HG02938 (cell line): ENCODE data around the gene ENKD1.
A peak's percentile ranks its signal among the peaks of the same experiment; 100 is the strongest.
"Not testable (repeated sequence)": the region's sequence is repeated elsewhere in the genome, so short reads cannot be mapped to it uniquely, and the experiment has no call there.

Experiments
- ATAC-seq: cut with Tn5 transposase; IDR thresholded peaks from one replicate; pipeline ENCODE4 v1.9.1; 2021; ENCODE audit warnings: mild to moderate bottlenecking, moderate library complexity; ENCODE audit not compliant: unreplicated experiment

The ENKD1 gene, protein sequence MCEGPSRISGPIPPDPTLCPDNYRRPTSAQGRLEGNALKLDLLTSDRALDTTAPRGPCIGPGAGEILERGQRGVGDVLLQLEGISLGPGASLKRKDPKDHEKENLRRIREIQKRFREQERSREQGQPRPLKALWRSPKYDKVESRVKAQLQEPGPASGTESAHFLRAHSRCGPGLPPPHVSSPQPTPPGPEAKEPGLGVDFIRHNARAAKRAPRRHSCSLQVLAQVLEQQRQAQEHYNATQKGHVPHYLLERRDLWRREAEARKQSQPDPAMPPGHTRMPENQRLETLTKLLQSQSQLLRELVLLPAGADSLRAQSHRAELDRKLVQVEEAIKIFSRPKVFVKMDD

DNA sequence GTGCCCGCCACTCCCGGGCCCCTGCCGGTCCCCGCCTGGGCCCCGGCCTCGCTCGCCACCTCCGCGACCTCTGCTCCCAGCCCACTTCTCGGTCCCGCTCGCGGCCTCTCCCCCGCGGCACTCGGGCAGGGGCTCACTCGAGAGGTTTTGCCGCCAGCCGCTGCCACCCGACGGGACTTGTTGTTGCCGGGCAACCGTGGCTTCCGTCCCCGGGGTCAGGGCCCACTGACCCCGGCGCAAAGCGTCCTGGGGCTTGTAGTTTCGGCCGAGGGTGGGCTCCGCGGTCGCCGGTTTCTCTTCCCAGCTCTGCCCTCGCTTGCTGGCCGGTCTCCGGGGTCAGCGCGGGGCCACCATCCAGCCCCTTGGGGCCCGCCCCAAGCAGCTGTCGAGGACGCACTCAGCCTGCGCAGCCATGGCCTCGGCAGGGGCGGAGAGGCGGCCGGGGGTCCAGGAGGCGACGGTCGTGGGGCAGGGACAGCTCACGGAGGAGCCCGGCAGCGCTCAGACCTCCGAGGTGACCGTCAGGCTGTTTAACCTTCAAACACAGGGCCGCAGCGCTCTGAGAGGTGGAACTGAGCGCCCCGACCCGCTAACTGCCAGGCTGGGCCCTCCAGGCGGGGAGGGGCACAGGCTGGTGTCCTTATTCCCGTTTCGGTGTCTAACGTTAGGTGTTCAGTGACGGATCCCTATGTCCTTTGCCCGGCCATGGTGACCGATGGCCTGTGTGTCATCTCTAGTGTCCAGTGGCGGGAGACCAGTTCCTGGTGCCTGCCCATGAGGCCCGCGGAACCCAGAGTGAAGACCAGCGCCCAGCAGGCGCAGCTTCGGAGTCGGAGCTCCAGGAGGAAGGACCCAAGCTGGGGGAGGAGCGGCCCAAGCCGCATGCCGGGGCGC lies at the start of gene ENKD1, which contains the start of gene C16orf86:
Gene ENKD1 (minus strand): TSS at position 192 of the 894 bp plus-strand sequence. CDS start 308 bp downstream, outside the sequence.
Gene C16orf86 (plus strand): TSS at position 256 of the 894 bp plus-strand sequence. CDS start 157 bp downstream, at position 413.
- ATAC-seq, result peak; percentile 49

DNA sequence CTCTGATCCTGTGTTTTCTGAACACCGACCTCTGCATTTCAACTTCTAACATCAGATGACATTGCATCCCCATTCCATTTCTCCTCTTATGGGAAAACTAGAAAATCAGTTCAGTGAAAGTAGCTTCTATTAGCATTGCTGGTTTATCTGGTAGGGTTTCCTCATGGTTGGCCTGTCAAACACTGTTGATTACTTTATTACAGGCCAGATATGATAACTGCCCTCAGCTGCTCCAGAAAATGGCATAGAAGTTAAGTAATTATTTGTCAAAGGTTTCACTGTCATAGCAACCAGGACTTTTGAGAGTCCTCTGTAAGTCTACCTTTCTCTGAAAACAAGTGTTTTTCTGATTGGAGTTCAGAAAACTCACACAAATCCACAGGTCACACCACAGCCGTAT lies 49.5 kb upstream of the ENKD1 start:
- ATAC-seq, result no peak

DNA sequence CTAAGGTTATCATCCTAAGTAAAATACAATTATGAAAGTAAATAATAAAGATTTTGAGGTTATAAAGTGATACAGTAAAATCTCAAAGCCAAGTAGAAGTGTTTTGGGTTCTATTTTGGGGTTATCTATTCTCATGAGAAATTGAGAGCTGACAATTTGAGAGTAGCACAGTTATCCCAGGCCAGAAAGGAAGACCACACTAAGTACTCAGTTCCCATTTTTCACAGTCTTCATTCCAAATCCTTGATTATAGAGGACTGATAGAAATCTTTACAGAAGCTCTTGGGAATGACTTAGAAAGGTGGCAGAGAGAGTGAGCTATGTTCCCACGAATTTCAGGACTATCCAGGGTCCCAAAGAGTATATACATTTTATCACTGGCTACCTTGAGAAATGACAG lies 48.0 kb upstream of the ENKD1 start:
- ATAC-seq, result no peak

DNA sequence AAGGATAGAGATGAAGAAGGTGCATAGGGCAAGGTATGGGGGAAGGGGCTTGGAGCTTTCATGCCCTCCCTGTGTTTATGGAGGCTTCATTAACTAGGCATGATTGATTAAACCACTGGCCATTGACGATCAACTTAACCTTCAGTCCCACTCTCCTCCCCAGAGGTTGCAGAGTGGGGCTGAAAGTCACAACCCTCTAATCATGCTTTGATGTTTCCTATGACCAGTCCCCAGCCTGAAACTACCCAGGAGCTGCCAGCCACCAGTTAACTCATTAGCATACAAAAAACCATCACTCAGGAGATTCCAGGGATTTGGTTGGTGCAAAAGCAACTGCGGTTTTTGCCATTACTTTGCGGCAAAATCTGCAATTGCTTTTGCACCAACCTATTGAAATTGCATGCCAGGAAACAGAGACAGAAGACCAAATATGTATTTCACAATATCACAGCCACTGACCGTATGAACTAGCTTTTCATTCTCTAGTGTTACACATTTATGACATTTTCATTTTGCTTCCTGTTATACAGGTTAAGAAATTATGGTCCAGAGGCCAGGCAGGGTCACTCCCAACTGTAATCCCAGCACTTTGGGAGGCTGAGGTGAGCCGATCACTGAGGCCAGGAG lies 47.2 kb upstream of the ENKD1 start:
- ATAC-seq, result no peak

DNA sequence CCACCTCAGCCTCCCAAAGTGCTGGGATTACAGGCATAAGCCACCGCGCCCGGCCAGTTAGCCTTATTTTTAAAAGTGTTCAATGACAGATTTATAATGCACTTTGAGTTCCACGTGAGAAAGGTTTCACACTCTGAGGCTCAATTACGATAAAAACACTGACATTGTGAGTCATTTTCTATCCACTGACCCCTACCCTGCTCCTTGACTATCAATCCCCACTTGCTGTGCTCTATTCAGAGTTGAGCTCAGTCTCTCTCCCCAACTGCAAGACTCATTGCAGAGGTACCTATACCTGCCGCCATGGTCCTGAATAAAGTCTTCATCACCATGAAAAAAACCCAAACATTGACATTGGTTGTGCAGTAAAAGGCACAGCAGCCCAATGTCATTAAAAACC lies 44.1 kb upstream of the ENKD1 start:
- no peak for ATAC-seq

DNA sequence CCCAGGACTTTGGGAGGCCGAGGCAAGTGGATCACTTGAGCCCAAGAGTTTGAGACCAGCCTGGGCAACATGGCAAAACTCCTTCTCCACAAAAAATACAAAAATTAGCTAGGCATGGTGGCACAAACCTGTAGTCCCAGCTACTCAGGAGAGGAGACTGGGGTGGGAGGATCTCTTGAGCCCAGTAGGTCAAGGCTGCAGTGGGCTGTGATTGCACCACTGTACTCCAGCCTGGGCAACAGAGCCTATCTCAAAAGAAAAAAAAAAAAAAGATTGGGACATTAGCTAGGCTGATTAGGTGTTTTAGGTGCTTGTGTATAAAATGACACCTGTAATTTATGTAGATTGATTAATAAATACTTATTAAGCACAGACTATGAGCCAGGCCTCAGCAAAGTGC lies 42.5 kb upstream of the ENKD1 start:
- no peak for ATAC-seq

DNA sequence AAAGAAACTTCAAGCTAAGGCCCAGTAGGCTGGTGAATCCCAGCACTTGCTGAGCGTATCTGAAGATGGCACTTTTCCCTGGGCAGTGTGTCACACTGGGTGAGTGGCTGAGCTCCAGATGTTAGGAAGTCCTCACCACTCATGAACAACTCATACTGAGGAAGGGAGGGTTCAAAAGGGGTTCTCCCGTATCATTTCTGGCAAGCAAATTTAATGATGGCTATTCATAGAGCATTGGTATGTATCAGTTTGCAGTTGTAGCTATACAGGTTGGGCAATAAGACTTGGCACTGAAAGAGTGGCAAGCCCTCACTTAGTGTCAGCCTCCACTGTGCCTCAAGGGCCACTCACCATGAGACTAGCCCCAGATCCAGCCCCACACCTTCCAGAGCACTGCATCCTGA lies 41.8 kb upstream of the ENKD1 start:
- ATAC-seq, result no peak

DNA sequence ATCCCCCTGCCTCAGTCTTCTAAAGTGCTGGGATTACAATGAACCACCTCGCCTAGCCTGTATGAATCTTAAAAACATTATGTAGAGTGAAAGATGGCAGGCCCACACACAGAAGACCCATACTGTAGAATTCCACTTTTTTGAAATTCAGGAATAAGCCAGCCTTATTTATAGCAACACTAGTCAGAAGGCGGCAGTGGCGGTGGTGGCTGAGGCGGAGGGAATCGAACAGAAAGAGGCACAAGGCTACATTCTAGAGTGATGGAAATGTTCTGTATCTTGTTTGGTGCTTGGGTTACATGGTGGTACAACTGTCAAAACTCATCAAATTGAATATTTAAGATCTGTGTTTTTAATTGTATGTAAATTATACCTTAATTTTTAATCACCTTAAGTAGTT lies 41.2 kb upstream of the ENKD1 start:
- no peak for ATAC-seq

DNA sequence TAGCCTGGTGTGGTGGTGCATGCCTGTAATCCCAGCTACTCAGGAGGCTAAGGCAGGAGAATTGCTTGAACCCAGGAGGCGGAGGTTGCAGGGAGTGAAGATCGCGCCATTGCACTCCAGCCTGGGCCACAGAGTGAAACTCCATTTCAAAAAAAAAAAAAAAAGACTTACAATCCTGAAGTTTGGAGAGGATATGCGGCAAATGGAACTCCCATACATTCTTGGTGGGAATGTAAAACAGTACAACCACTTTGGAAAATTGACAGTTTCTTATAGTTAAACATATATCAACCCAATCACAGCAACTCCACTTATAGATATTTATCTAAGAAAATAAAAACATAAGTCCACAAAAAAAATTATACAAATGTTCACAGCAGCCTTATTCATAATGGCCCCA lies 40.7 kb upstream of the ENKD1 start:
- no peak for ATAC-seq

DNA sequence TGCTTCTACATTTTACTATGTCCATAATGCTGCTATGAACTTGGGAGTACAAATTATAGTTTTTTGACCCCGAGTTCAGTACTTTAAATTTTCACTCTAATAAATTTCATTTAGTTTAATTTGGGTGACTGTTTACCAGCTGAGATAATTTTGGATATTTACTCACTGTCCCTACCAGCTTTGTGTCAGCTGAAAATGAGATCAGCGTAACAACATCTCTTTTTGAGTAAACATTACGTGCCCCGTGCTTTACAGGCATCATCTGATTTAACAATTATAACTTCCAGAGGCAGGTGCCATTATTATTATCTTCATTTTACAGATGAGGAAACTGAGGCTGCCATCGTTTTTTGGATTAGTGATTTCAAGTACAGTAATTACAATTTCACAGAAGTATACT lies 37.6 kb upstream of the ENKD1 start:
- no peak for ATAC-seq

DNA sequence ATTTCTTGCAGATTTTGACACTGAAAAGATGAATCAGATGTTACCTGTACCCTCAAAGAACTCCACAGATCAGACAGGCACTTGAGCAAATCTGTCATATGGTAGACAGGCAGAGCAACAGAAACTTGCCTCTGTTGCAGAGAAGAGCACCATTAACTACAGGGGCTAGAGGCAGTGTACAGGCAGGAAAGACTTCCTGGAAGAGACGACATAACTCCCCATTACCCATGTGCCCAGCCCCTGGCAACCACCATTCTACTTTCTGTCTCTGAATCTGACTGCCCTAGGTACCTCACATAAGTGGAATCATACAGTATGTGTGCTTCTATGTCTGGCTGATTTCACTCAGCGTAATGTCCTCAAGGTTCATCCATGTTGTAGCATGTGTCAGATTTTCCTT lies 37.1 kb upstream of the ENKD1 start:
- ATAC-seq, result no peak

DNA sequence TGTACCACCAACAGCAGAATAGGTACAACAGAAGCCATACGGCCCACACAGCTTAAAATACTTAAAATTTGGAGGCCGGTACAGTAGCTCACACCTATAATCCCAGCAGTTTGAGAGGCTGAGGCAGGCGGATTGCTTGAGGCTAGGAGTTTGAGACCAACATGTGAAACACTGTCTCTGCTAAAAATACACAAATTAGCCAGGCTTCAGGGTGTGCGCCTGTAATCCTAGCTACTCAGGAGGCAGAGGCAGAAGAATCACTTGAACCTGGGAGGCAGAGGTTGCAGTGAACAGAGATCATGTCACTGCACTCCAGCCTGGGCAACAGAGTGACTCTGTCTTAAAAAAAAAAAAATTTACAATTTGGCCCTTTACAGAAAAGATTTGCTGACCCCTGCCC lies 35.6 kb upstream of the ENKD1 start:
- no peak for ATAC-seq

DNA sequence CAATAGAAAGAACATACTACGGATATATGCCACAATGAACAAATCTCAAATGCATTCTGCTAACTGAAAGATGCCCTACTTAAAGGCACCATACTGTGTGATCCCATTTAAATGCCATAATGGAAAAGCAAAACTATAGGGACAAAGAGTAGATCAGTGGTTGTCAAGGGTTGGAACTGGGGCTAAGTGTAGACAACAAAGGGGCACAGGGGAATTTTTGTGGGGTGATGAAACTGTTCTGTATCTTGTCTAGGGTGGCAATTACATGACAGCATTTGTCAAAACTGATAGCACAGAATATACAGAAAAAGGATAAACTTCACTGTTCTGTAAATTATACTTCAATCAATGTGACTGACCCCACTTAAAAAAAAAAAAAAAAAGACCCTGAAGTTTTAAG lies 34.9 kb upstream of the ENKD1 start:
- no peak for ATAC-seq

DNA sequence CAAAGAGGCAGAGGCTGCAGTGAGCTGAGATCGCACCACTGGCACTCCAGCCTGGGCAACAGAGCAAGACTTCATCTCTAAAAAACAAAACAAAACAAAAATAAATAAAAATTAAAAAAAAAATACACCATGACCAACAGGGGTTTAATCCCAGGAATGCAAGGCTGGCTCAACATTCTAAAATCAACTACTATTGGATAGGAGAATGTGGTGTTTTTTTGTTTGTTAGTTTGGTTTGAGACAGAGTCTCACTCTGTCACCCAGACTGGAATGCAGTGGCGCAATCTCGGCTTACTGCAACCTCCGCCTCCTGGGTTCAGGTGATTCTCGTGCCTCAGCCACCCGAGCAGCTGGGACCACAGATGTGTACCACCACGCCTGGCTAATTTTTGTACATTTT lies 32.7 kb upstream of the ENKD1 start:
- no peak for ATAC-seq

DNA sequence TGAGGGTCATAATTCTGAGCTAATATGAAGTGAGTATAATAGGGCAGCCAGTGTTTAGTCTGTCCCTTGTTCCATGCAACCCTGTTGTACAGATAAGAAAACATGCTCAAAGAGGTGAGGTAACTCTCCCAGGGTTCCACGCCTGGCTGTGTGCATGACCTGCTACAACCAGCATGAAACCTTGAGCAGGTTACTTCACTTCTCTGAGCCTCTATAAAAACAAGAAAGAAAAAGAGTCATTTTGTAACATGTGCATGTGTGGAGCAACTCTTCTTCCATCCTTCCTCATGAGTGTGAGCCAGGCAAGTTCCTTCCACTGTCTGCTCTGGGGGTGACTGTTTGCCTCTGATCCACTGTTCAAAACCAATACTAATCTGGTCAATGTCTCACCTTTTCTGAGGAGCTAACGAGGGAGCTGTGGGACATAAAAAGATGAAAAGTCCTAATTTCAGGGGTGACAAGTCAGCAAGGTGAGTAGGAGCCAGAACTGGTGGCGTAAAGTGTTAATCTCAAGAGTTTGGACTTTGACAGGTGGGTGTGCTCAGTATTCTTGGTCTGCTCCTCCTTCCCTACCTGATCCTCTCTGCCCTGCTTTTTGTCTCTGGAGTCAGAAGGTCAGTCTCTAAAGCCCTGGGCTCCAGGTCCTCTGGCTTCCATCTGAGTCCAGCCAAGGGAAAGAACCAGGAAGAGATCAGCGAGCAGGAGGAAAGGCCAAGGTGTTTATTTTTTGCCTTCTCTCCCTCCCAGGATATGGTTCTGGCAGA lies 31.1 kb upstream of the ENKD1 start:
- no peak for ATAC-seq

DNA sequence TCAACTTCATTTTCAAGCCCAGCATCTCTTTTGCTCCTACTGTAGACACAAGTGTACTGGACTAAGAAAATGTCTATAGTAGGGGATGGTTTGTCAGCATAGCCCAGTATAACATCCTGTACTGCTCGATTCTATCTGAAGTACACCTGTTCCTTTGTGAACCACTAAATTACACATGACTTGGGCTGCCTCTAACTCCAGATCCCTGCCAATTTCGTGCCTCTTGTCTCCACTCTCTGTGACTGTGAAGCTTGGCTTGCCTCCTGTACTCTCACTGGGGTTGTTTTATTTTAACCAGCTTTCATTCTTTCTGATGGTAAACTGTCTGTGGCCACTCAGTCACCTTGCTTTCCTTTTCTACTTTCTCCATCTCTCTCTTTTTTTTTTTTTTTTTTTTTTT lies 28.1 kb upstream of the ENKD1 start:
- no peak for ATAC-seq

DNA sequence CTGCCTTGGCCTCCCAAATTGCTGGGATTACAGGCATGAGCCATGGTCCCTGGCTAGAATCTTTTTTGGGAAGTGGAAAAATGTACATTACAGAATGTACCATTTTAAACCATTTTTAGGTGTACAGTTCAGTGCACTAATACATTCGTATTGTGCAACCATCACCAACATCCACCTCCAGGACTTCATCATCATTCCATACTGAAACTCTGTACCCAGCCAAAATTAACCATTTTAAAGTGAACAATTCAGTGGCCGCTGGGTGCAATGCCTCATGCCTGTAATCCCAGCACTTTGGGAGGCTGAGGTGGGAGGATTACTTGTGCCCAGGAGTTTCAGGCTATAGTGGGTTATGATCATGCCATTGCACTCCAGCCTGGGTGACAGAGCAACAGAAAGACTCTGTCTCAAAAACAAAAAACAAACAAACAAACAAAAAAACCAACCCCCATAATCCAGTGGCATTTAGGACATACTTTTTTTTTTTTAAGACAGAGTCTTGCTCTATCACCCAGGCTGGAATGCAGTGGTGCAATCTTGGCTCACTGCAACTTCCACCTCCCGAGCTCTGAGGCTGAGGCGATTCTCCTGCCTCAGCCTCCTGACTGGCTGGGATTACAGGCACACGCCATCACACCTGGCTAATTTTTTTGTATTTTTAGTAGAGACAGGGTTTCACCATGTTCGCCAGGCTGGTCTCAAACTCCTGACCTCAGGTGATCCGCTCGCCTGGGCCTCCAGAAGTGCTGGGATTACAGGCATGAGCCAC lies 27.2 kb upstream of the ENKD1 start:
- not testable (repeated sequence) for ATAC-seq

DNA sequence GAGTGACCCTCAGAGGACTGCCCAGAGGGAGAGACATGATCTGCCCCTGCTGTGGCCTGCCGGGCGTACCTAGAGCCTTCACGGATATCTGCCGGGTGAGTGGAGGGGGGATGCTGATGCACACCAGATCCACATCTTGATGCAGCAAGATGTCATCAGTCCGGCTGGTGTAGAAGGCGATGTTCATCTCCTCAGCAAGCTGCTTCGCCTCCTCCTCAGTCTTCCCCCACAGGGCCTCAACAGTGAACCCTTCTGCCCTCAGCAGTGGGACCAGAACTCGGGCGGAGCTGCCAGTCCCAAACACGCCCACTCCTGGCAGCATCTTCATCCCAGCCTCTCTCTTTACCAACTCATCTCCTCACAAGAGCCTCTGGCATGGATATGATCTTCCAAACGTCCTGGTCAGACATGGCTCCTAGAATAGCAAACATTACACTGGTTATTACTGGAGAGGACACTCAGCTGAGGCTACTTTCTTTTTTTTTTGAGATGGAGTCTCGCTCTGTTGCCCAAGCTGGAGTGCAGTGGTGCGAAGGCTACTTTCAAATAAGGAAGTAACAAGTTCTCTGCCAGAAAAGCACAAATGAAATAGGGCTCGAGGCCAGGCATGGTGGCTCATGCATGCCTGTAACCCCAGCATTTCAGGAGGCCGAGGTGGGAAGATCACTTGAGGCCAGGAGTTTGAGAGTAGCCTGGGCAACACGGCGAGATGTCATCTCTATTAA lies 19.0 kb upstream of the ENKD1 start:
- ATAC-seq, result no peak

DNA sequence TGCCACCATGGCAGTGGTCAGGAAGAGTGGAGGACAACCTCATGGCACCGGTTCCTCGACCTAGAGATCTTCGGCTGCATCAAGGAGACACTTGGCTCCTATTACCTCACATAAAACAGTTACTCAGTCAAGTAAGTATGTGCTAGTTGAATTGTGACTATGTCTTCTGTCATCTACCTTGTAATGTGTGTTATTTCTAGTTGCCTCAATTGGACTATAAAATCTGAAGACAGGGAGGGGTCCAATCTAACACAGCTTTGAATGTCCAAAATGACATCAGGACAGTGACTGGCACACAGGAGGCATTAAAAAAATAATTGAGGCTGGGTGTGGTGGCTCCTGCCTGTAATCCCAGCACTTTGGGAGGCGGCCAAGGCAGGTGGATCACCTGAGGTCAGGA lies 17.2 kb upstream of the ENKD1 start:
- ATAC-seq, result no peak
